Measurements from ENCODE around the gene HDLBP. TPM values are rescaled to one million over a fixed set of nuclear protein-coding genes. Genes with fewer than 3 reads are reported as not detected.

Gene HDLBP
- total RNA-seq, 2 experiments from 2014 or later, result 170 to 176 TPM

- H3K79me2 ChIP-seq (ENCODE audit: insufficient read depth, low read depth, low read length), result peaks cover 35% of the 10 kb centered on the region; the same call in 1 of the 2 replicates
- no peak overlapping the region; the same call in 1 of the 2 replicates for H2AFZ ChIP-seq (ENCODE audit: low read length)
- H4K20me1 ChIP-seq (ENCODE audit: insufficient read depth, low read length), result peaks cover 9% of the 10 kb centered on the region; the same call in 1 of the 2 replicates
- no peak overlapping the region for H3K27ac ChIP-seq (ENCODE audit: low read depth, low read length, poor library complexity, severe bottlenecking)
- H3K36me3 ChIP-seq (ENCODE audit: insufficient read depth, low read length), result peaks cover 26% of the 10 kb centered on the region
- H3K4me2 ChIP-seq (ENCODE audit: low read length), result peak overlapping the region; percentile 96
- intact Hi-C loops (cut with micrococcal nuclease; ENCODE audit: unreplicated experiment), result loop anchor here (2.0 to 10.0 kb wide), 5 partner anchors 35 to 327 kb away; partner anchors contain the start of genes ATG4B, DTYMK, HDLBP and SEPTIN2
- ChIA-PET POLR2A (interaction anchor here (1.6 to 2.0 kb wide), 3 partner anchors 18 to 40 kb away, joined by 4 to 11 read pairs (median 5); no protein-coding TSS in a partner anchor), CTCF (ENCODE audit: unreplicated experiment) (no interaction called here)
- H3K4me1 ChIP-seq (ENCODE audit: insufficient read depth, low read length, poor library complexity, severe bottlenecking), result peaks cover 33% of the 10 kb centered on the region
- DNase-seq (ENCODE audit: low spot score), result peak; percentile 18
- no peaks in the 10 kb centered on the region for H3K9me3 ChIP-seq (ENCODE audit: low read length)
- peak overlapping the region; percentile 98 for H3K4me3 ChIP-seq (ENCODE audit: low read depth, low read length, poor library complexity, severe bottlenecking)
- TF ChIP-seq, protein P1, sequence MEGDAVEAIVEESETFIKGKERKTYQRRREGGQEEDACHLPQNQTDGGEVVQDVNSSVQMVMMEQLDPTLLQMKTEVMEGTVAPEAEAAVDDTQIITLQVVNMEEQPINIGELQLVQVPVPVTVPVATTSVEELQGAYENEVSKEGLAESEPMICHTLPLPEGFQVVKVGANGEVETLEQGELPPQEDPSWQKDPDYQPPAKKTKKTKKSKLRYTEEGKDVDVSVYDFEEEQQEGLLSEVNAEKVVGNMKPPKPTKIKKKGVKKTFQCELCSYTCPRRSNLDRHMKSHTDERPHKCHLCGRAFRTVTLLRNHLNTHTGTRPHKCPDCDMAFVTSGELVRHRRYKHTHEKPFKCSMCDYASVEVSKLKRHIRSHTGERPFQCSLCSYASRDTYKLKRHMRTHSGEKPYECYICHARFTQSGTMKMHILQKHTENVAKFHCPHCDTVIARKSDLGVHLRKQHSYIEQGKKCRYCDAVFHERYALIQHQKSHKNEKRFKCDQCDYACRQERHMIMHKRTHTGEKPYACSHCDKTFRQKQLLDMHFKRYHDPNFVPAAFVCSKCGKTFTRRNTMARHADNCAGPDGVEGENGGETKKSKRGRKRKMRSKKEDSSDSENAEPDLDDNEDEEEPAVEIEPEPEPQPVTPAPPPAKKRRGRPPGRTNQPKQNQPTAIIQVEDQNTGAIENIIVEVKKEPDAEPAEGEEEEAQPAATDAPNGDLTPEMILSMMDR (conservative IDR thresholded peaks at IDR 0.05; ENCODE audit: low read length), result no peak
- no peak for TF ChIP-seq EZH2phosphoT487 (IDR thresholded peaks at IDR 0.05; ENCODE audit: borderline replicate concordance, low read depth, low read length)
- no peaks in the 10 kb centered on the region for H3K9me2 ChIP-seq (ENCODE audit: insufficient read depth, low read length)
- no TSS peak for BruUV-seq (replicated peaks)
These were observed 42.1 kb upstream of the HDLBP start for GRCh38 chr2:241357531-241357930.

DNA sequence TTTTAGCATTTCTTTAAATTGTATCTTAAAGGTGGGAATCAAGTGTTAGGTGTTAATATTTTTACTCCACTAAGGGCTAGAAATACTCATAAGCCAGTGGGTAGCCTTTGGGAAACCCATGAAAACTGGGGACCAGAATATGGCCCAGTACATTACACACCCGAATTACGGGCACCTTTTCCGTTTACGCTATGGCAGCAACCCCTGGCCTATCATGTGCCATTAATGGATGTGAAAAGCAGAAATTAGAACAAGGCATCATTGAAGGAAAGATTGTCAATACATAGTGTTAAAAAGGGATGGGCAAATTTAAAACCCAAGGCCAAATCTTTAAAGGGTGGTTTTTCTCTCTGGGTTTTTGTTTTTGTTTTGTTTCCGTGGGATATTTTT lies 41.4 kb upstream of the HDLBP start:
- Histone ChIP-seq H3K4me1 (ENCODE audit: insufficient read depth, low read length, poor library complexity, severe bottlenecking) (peaks cover 33% of the 10 kb centered on the region), H3K27ac (ENCODE audit: low read depth, low read length, poor library complexity, severe bottlenecking) (peak overlapping the region; percentile 30), H3K4me3 (ENCODE audit: low read depth, low read length, poor library complexity, severe bottlenecking) (peak overlapping the region; percentile 98), H3K4me2 (ENCODE audit: low read length) (peak overlapping the region; percentile 96), H3K9me3 (ENCODE audit: low read length) (no peaks in the 10 kb centered on the region), H3K9me2 (ENCODE audit: insufficient read depth, low read length) (no peaks in the 10 kb centered on the region), H2AFZ (ENCODE audit: low read length) (no peak overlapping the region; the same call in 1 of the 2 replicates), H3K36me3 (ENCODE audit: insufficient read depth, low read length) (peaks cover 33% of the 10 kb centered on the region), H4K20me1 (ENCODE audit: insufficient read depth, low read length) (peaks cover 12% of the 10 kb centered on the region; the same call in 1 of the 2 replicates), H3K79me2 (ENCODE audit: insufficient read depth, low read depth, low read length) (peaks cover 35% of the 10 kb centered on the region; the same call in 1 of the 2 replicates)
- DNase-seq (ENCODE audit: low spot score), result peak; percentile 45
- intact Hi-C loops (cut with micrococcal nuclease; ENCODE audit: unreplicated experiment), result loop anchor here (1.0 to 10.0 kb wide), 6 partner anchors 36 to 524 kb away; partner anchors contain the start of genes ATG4B, DTYMK, HDLBP and SEPTIN2
- no TSS peak for BruUV-seq (replicated peaks)
- CTCF ChIA-PET (ENCODE audit: unreplicated experiment), result no interaction called here
- TF ChIP-seq EZH2phosphoT487 (IDR thresholded peaks at IDR 0.05; ENCODE audit: borderline replicate concordance, low read depth, low read length), result no peak
- TF ChIP-seq, protein P1 (conservative IDR thresholded peaks at IDR 0.05; ENCODE audit: low read length), result no peak
- POLR2A ChIA-PET, result no interaction called here
